ENCODE data around the gene LDLR. TPM values are rescaled to one million over a fixed set of nuclear protein-coding genes. Genes with fewer than 3 reads are reported as not detected.

The LDLR gene
- total and polyA plus RNA-seq, 2 donors (not counting 3 experiments of a cell fraction or from before 2014, with no cell fraction given), result 142 to 174 TPM

- Histone ChIP-seq H3K4me3 (replicated peaks in 1 of 3; ENCODE audit: insufficient read depth in 1 of 3, low read depth in 1 of 3, low read length in 3 of 3) (no peak overlapping the region), H3K27ac (ENCODE audit: insufficient read depth, low read depth, low read length) (no peak overlapping the region), H2AFZ (ENCODE audit: low read depth, low read length) (no peak overlapping the region), H3K4me2 (ENCODE audit: insufficient read depth, low read length) (no peak overlapping the region), H3K36me3 (ENCODE audit: control insufficient read depth in 2 of 2, extremely low read depth in 1 of 2, insufficient read depth in 2 of 2, low read length in 2 of 2) (peaks cover 4 to 12% of the 10 kb centered on the region in 2 experiments), H3K79me2 (ENCODE audit: control insufficient read depth, insufficient read depth, low read length) (peaks cover 85% of the 10 kb centered on the region), H4K20me1 (replicated peaks; ENCODE audit: control insufficient read depth, extremely low read depth, insufficient read depth, low read length) (peaks cover 5% of the 10 kb centered on the region), H3K9ac (replicated peaks; ENCODE audit: extremely low read depth, insufficient read depth, low read length) (no peak overlapping the region), H3K9me1 (replicated peaks; ENCODE audit: control insufficient read depth, extremely low read depth, insufficient read depth, low read length) (no peaks in the 10 kb centered on the region), H3K4me1 (ENCODE audit: control insufficient read depth, extremely low read depth, insufficient read depth, low read length) (peaks cover 38% of the 10 kb centered on the region), H3K9me3 (replicated peaks; ENCODE audit: control insufficient read depth, insufficient read depth, low read length) (no peaks in the 10 kb centered on the region), H3K27me3 (ENCODE audit: control insufficient read depth in 2 of 2, insufficient read depth in 2 of 2, low read length in 2 of 2) (no peaks in the 10 kb centered on the region)
- dilution Hi-C loops (cut with MboI; ENCODE audit: extremely low pct_ligation_motif_present, low sequenced_read_pairs) (no loop called here), intact Hi-C loops (cut with micrococcal nuclease) (loop anchor here (10.0 kb wide), 2 partner anchors 164 to 594 kb away; partner anchors contain the start of gene KEAP1)
- no peak for DNase-seq (ENCODE audit: low read depth, low spot score)
- no TSS peak for BruUV-seq (replicated peaks)
- TF ChIP-seq POLR2AphosphoS5 (IDR thresholded peaks at IDR 0.05; ENCODE audit: insufficient read depth, low read depth, low read length) (no peak), MYC (IDR thresholded peaks at IDR 0.05; ENCODE audit: low read depth, low read length) (no peak), JUN (IDR thresholded peaks at IDR 0.05; ENCODE audit: borderline replicate concordance, insufficient read depth, insufficient read length, low read depth) (no peak), GATA2 (IDR thresholded peaks at IDR 0.05; ENCODE audit: insufficient read depth, insufficient read length, low read depth, low read length) (no peak), FOS (IDR thresholded peaks at IDR 0.05; ENCODE audit: borderline replicate concordance, insufficient read depth, low read length) (no peak), POLR2A (IDR thresholded peaks at IDR 0.05; ENCODE audit: low read depth, low read length) (no peak), EZH2 (IDR thresholded peaks at IDR 0.05; ENCODE audit: borderline replicate concordance, low read depth, low read length, severe bottlenecking) (no peak), CTCF (IDR thresholded peaks at IDR 0.05; ENCODE audit: extremely low read depth in 1 of 2, insufficient read depth in 1 of 2, low read depth in 1 of 2, low read length in 2 of 2) (no peak)
- TF ChIP-seq, protein P1, sequence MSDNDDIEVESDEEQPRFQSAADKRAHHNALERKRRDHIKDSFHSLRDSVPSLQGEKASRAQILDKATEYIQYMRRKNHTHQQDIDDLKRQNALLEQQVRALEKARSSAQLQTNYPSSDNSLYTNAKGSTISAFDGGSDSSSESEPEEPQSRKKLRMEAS (IDR thresholded peaks at IDR 0.05; ENCODE audit: insufficient read depth, insufficient read length), result no peak
- ChIA-PET POLR2A (no interaction called here), CTCF (interaction anchor here (1.0 kb wide), 1 partner anchor 77 kb away, joined by 3 read pairs; no protein-coding TSS in a partner anchor)
- FAIRE-seq, result no peak
Measured at GRCh38 chr19:11098861-11099260, 9.6 kb downstream of the LDLR start.

Measured in endothelial cell of umbilical vein (primary cell).